ENCODE results near the gene FLOT1. TPM values are rescaled to one million over a fixed set of nuclear protein-coding genes. Genes with fewer than 3 reads are reported as not detected.

The FLOT1 gene
- total and polyA plus RNA-seq, 2 of the 13 experiments (the other 11 are each of a cell fraction or from before 2014, with no cell fraction given) = 82.3 to 130 TPM

DNA sequence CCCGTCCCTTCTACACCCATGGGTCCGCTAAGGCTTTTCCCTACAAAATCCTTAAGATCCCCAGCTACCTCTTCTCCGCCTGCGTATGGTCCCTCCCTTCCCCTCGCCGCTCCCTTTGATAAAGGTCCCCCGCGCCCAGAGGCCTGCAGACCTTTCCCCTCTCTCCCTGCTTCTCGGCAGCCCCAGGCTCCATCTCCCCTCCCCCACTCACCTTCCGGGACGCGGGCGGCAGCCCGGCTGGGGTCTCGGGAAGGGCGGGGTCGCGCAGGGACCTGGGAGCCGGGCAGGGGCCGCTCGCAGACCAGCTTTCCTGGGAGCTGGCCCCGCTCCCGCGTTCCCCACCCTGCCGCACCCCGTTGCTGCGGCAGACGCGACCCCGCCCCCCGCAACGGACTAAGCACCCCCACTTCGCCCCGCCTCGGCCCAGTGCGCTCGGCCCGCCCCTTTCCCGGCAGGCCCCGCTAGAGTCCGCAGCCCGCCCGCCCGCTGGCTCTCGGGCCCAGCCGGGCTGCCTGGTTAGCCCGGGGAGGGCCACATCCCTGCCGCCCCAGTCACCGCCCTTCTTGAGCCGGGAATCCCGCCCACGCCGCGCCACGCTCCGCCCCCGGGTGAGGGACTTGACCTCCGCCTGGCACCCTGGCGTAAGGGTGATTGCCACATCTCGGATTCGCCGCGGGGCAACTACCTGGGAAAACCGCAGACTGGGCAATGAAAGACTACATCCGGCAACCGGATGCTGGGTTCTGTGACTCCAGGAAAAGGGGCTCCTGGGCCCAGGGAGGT, at the start of gene FLOT1 (continued):
- TF ChIP-seq ZBTB34 (CRISPR knock-in tag; IDR thresholded peaks at IDR 0.05) (peak; percentile 98), MIXL1 (CRISPR knock-in tag; IDR thresholded peaks at IDR 0.05) (peak; percentile 41; the same call in 1 of the 2 replicates), JUND (CRISPR knock-in tag; IDR thresholded peaks at IDR 0.05) (peak; percentile 52; the same call in 1 of the 2 replicates), CEBPG (CRISPR knock-in tag; IDR thresholded peaks at IDR 0.05) (peak; percentile 96), SRSF9 (IDR thresholded peaks at IDR 0.05; ENCODE audit: borderline replicate concordance, insufficient read depth, low read depth, low read length, poor library complexity, severe bottlenecking) (no peak), JUN (CRISPR knock-in tag; IDR thresholded peaks at IDR 0.05) (peak; percentile 27; the same call in 1 of the 2 replicates), NCOA2 (CRISPR knock-in tag; IDR thresholded peaks at IDR 0.05) (peak; percentile 81), PAWR (CRISPR knock-in tag; IDR thresholded peaks at IDR 0.05; ENCODE audit: borderline replicate concordance) (no peak; the same call in 1 of the 2 replicates), NR2F6 (IDR thresholded peaks at IDR 0.05) (peak; percentile 84), NR2F6 (CRISPR knock-in tag; IDR thresholded peaks at IDR 0.05) (peak; percentile 95), ZNF879 (CRISPR knock-in tag; IDR thresholded peaks at IDR 0.05) (peak; percentile 83; the same call in 1 of the 2 replicates), ATRX (CRISPR knock-in tag; IDR thresholded peaks at IDR 0.05; ENCODE audit: borderline replicate concordance) (no peak), ZBTB39 (CRISPR knock-in tag; IDR thresholded peaks at IDR 0.05) (peak; percentile 96), ZNF362 (CRISPR knock-in tag; IDR thresholded peaks at IDR 0.05; ENCODE audit: borderline replicate concordance) (peak; percentile 11; the same call in 1 of the 2 replicates), ZNF3 (CRISPR knock-in tag; IDR thresholded peaks at IDR 0.05) (no peak; the same call in 1 of the 2 replicates)
- TF ChIP-seq, protein P1, sequence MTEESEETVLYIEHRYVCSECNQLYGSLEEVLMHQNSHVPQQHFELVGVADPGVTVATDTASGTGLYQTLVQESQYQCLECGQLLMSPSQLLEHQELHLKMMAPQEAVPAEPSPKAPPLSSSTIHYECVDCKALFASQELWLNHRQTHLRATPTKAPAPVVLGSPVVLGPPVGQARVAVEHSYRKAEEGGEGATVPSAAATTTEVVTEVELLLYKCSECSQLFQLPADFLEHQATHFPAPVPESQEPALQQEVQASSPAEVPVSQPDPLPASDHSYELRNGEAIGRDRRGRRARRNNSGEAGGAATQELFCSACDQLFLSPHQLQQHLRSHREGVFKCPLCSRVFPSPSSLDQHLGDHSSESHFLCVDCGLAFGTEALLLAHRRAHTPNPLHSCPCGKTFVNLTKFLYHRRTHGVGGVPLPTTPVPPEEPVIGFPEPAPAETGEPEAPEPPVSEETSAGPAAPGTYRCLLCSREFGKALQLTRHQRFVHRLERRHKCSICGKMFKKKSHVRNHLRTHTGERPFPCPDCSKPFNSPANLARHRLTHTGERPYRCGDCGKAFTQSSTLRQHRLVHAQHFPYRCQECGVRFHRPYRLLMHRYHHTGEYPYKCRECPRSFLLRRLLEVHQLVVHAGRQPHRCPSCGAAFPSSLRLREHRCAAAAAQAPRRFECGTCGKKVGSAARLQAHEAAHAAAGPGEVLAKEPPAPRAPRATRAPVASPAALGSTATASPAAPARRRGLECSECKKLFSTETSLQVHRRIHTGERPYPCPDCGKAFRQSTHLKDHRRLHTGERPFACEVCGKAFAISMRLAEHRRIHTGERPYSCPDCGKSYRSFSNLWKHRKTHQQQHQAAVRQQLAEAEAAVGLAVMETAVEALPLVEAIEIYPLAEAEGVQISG (CRISPR knock-in tag; IDR thresholded peaks at IDR 0.05) = peak; percentile 23
- TF ChIP-seq, protein P2, sequence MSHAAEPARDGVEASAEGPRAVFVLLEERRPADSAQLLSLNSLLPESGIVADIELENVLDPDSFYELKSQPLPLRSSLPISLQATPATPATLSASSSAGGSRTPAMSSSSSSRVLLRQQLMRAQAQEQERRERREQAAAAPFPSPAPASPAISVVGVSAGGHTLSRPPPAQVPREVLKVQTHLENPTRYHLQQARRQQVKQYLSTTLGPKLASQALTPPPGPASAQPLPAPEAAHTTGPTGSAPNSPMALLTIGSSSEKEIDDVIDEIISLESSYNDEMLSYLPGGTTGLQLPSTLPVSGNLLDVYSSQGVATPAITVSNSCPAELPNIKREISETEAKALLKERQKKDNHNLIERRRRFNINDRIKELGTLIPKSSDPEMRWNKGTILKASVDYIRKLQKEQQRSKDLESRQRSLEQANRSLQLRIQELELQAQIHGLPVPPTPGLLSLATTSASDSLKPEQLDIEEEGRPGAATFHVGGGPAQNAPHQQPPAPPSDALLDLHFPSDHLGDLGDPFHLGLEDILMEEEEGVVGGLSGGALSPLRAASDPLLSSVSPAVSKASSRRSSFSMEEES (CRISPR knock-in tag; IDR thresholded peaks at IDR 0.05) = peak; percentile 11; the same call in 1 of the 2 replicates
- TF ChIP-seq, protein P3, sequence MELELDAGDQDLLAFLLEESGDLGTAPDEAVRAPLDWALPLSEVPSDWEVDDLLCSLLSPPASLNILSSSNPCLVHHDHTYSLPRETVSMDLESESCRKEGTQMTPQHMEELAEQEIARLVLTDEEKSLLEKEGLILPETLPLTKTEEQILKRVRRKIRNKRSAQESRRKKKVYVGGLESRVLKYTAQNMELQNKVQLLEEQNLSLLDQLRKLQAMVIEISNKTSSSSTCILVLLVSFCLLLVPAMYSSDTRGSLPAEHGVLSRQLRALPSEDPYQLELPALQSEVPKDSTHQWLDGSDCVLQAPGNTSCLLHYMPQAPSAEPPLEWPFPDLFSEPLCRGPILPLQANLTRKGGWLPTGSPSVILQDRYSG (CRISPR knock-in tag; IDR thresholded peaks at IDR 0.05) = no peak
